HL-60 (cell line): ENCODE data around the gene NMRAL1.

ENCODE experiments used
- CTCF ChIP-seq: IDR thresholded peaks from one replicate; pipeline ENCODE4 v1.5.1; 2011; ENCODE audit warnings: low read length, control low read depth, inconsistent platforms; ENCODE audit not compliant: insufficient read depth
- GABPA ChIP-seq: IDR thresholded peaks from 2 replicates; pipeline ENCODE4 v1.6.1; 2012; ENCODE audit warnings: low read depth
- POLR2AphosphoS5 ChIP-seq: IDR thresholded peaks from 2 replicates; pipeline ENCODE4 v1.6.1; 2012; ENCODE audit warnings: low read depth
- REST ChIP-seq: IDR thresholded peaks from 2 replicates; pipeline ENCODE4 v1.6.1; 2012; ENCODE audit warnings: low read depth; ENCODE audit not compliant: insufficient replicate concordance

GRCh38 chr16:4500272-4500671 is 25.8 kb upstream of the NMRAL1 start:
- TF ChIP-seq POLR2AphosphoS5 (no peak), CTCF (no peak), GABPA (no peak), REST (no peak)
